GM23338 (cell line): ENCODE results near the gene WDR31. TPM values are rescaled to one million over a fixed set of nuclear protein-coding genes. Genes with fewer than 3 reads are reported as not detected.

Source experiments
- ATAC-seq: fragments of 200-7000 bp; cut with Tn5 transposase; 3 replicates; pipeline ENCODE4 v1.9.1; 2020
- DNase-seq: peaks from one replicate; pipeline ENCODE4 v3.0.0-alpha.2; 2015; ENCODE audit warnings: low spot score
- H2AFZ ChIP-seq: fragments of 200-600 bp; sonication (generic); 2 replicates; pipeline ENCODE4 v1.8.0; 2016; ENCODE audit warnings: antibody characterized with exemption, mild to moderate bottlenecking, moderate library complexity
- H3F3A ChIP-seq: fragments of 200-600 bp; sonication (generic); replicated peaks from 2 replicates; pipeline ENCODE4 v1.8.0; 2017; ENCODE audit warnings: antibody characterized with exemption, mixed run types, low read depth
- H3K27ac ChIP-seq: fragments of 200-600 bp; sonication (generic); 2 replicates; pipeline ENCODE4 v1.6.1; 2016; ENCODE audit warnings: low read depth
- H3K27me3 ChIP-seq: fragments of 200-600 bp; sonication (generic); 2 replicates; pipeline ENCODE4 v1.8.0; 2016; ENCODE audit warnings: mild to moderate bottlenecking, mixed run types, moderate library complexity; ENCODE audit not compliant: insufficient read depth
- H3K36me3 ChIP-seq: fragments of 200-600 bp; sonication (generic); 2 replicates; pipeline ENCODE4 v1.8.0; 2016; ENCODE audit warnings: mild to moderate bottlenecking; ENCODE audit not compliant: insufficient read depth
- H3K4me1 ChIP-seq: fragments of 200-600 bp; sonication (generic); 2 replicates; pipeline ENCODE4 v1.8.0; 2016; ENCODE audit warnings: mild to moderate bottlenecking, moderate library complexity; ENCODE audit not compliant: insufficient read depth
- H3K4me2 ChIP-seq: fragments of 200-600 bp; sonication (generic); 2 replicates; pipeline ENCODE4 v1.7.1; 2017; ENCODE audit warnings: mixed run types
- H3K4me3 ChIP-seq: fragments of 200-600 bp; sonication (generic); 2 replicates; pipeline ENCODE4 v1.6.1; 2016; ENCODE audit warnings: mixed run types
- H3K79me2 ChIP-seq: fragments of 200-600 bp; sonication (generic); replicated peaks from 2 replicates; pipeline ENCODE4 v1.8.0; 2017; ENCODE audit warnings: mild to moderate bottlenecking; ENCODE audit not compliant: insufficient read depth
- H3K9me2 ChIP-seq: fragments of 200-600 bp; sonication (generic); 2 replicates; pipeline ENCODE4 v1.8.0; 2017; ENCODE audit not compliant: insufficient read depth
- H4K20me1 ChIP-seq: fragments of 200-600 bp; sonication (generic); replicated peaks from 2 replicates; pipeline ENCODE4 v1.8.0; 2017; ENCODE audit warnings: mild to moderate bottlenecking; ENCODE audit not compliant: insufficient read depth
- H3K27ac Mint-ChIP-seq: 2 replicates; pipeline ENCODE4 v1.8.0; 2020; ENCODE audit warnings: inconsistent platforms, mild to moderate bottlenecking, moderate library complexity, mixed read lengths
- H3K27me3 Mint-ChIP-seq: 3 replicates; pipeline ENCODE4 v1.8.0; 2022; ENCODE audit warnings: low read depth, mild to moderate bottlenecking, moderate library complexity, mixed read lengths, inconsistent platforms; ENCODE audit not compliant: insufficient read depth, poor library complexity
- H3K36me3 Mint-ChIP-seq: 3 replicates; pipeline ENCODE4 v1.8.0; 2021; ENCODE audit warnings: low read depth, mild to moderate bottlenecking, inconsistent platforms, moderate library complexity, mixed read lengths
- H3K4me1 Mint-ChIP-seq: 3 replicates; pipeline ENCODE4 v1.8.0; 2020; ENCODE audit warnings: mild to moderate bottlenecking, inconsistent platforms, mixed read lengths
- H3K4me3 Mint-ChIP-seq: 3 replicates; pipeline ENCODE4 v1.8.0; 2021; ENCODE audit warnings: moderate library complexity, mild to moderate bottlenecking, inconsistent platforms, mixed read lengths
- H3K9me3 Mint-ChIP-seq: 3 replicates; pipeline ENCODE4 v1.8.0; 2020; ENCODE audit warnings: moderate library complexity, mild to moderate bottlenecking, inconsistent platforms, mixed read lengths
- CREB1 ChIP-seq: fragments of 250-450 bp; sonication (Bioruptor Pico); IDR thresholded peaks from 2 replicates; pipeline ENCODE4 v1.5.0; 2020; ENCODE audit warnings: low read depth, mild to moderate bottlenecking, moderate library complexity
- CTCF ChIP-seq, 2 experiments: fragments of 200-600 bp in 1 of 2; sonication (generic) in 1 of 2; conservative IDR thresholded peaks; 2 replicates each; pipeline versions ENCODE4 v1.5.1 to v1.6.1; 2016 to 2017; ENCODE audit warnings: antibody characterized with exemption in 2 of 2, low read depth in 2 of 2, mild to moderate bottlenecking in 2 of 2, moderate library complexity in 1 of 2
- EZH2 ChIP-seq: fragments of 200-600 bp; sonication (generic); IDR thresholded peaks from one replicate; pipeline ENCODE4 v1.8.0; 2017; ENCODE audit warnings: antibody characterized with exemption, mild to moderate bottlenecking, low read depth; ENCODE audit not compliant: unreplicated experiment
- EZH2phosphoT487 ChIP-seq: fragments of 200-600 bp; sonication (generic); IDR thresholded peaks from one replicate; pipeline ENCODE4 v1.8.1; 2018; ENCODE audit warnings: antibody characterized with exemption; ENCODE audit not compliant: unreplicated experiment
- JUNB ChIP-seq: IDR thresholded peaks from one replicate; pipeline ENCODE4 v1.6.1; 2016; ENCODE audit warnings: antibody characterized with exemption; ENCODE audit not compliant: unreplicated experiment
- NANOG ChIP-seq: IDR thresholded peaks from 2 replicates; pipeline ENCODE4 v1.6.1; 2016; ENCODE audit warnings: antibody characterized with exemption, borderline replicate concordance
- POLR2AphosphoS5 ChIP-seq: IDR thresholded peaks from 2 replicates; pipeline ENCODE4 v1.6.1; 2016; ENCODE audit warnings: antibody characterized with exemption, low read depth
- REST ChIP-seq: IDR thresholded peaks from one replicate; pipeline ENCODE4 v1.6.1; 2018; ENCODE audit warnings: antibody characterized with exemption; ENCODE audit not compliant: unreplicated experiment
- STAT1 ChIP-seq: IDR thresholded peaks from one replicate; pipeline ENCODE4 v1.6.1; 2016; ENCODE audit warnings: antibody characterized with exemption; ENCODE audit not compliant: unreplicated experiment
- ZNF114 ChIP-seq: fragments of 250-450 bp; sonication (Bioruptor Pico); IDR thresholded peaks from 2 replicates; pipeline ENCODE4 v1.5.0; 2020; ENCODE audit warnings: mild to moderate bottlenecking, moderate library complexity
- ZNF331 ChIP-seq: fragments of 250-450 bp; sonication (Bioruptor Pico); IDR thresholded peaks from 2 replicates; pipeline ENCODE4 v1.5.0; 2020; ENCODE audit warnings: low read depth, mild to moderate bottlenecking, moderate library complexity
- ZNF462 ChIP-seq: fragments of 250-450 bp; sonication (Bioruptor Pico); IDR thresholded peaks from 2 replicates; pipeline ENCODE4 v1.5.0; 2020; ENCODE audit warnings: mild to moderate bottlenecking, moderate library complexity
- polyA plus RNA-seq: library from polyadenylated mRNA; unstranded; fragments of >200 nt; fragmentation: Nextera tagmentation; extraction: Ambion mirVana; gene quantifications from 2 replicates; pipeline ENCODE4 v1.2.1, GENCODE V29; 2016
- total RNA-seq: library from RNA; depleted of rRNA; stranded (reverse); fragments of >200 nt; shearing (Covaris generic); gene quantifications from 2 replicates; pipeline ENCODE4 v1.2.3, GENCODE V29; 2014
- TF ChIP-seq, protein P1 (sequence below): IDR thresholded peaks from 2 replicates; pipeline ENCODE4 v1.6.1; 2016; ENCODE audit warnings: antibody characterized with exemption

The WDR31 gene
- total and polyA plus RNA-seq, 2 experiments from 2014 or later = 0.13 to 0.63 TPM

- H2AFZ ChIP-seq = no peak overlapping the region
- no peak overlapping the region for H3K4me2 ChIP-seq
- H3K4me1 Mint-ChIP-seq = no peaks in the 10 kb centered on the region
- DNase-seq = no peak
- no peak for ATAC-seq
- no peaks in the 10 kb centered on the region for H3K27me3 Mint-ChIP-seq
- TF ChIP-seq EZH2phosphoT487 = no peak
- TF ChIP-seq JUNB = no peak
- no peak for TF ChIP-seq EZH2
- no peak for TF ChIP-seq ZNF331 (CRISPR knock-in tag)
- TF ChIP-seq NANOG = no peak
- TF ChIP-seq STAT1 = no peak
- no peak for TF ChIP-seq ZNF462 (CRISPR knock-in tag)
- no peak for TF ChIP-seq CREB1 (CRISPR knock-in tag)
- TF ChIP-seq, protein P1, sequence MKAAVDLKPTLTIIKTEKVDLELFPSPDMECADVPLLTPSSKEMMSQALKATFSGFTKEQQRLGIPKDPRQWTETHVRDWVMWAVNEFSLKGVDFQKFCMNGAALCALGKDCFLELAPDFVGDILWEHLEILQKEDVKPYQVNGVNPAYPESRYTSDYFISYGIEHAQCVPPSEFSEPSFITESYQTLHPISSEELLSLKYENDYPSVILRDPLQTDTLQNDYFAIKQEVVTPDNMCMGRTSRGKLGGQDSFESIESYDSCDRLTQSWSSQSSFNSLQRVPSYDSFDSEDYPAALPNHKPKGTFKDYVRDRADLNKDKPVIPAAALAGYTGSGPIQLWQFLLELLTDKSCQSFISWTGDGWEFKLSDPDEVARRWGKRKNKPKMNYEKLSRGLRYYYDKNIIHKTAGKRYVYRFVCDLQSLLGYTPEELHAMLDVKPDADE = no peak
- TF ChIP-seq POLR2AphosphoS5 = no peak
- no peak for TF ChIP-seq REST
- TF ChIP-seq ZNF114 (CRISPR knock-in tag) = no peak
- no peak for TF ChIP-seq CTCF (conservative IDR thresholded peaks at IDR 0.05; ENCODE audit: low read depth in 2 of 2)
- H3K4me1 ChIP-seq = no peaks in the 10 kb centered on the region
- H3K27ac ChIP-seq = no peak overlapping the region
- H3K27ac Mint-ChIP-seq = no peak overlapping the region
- H3K36me3 ChIP-seq = no peaks in the 10 kb centered on the region
- H3K4me3 Mint-ChIP-seq = no peak overlapping the region
- no peaks in the 10 kb centered on the region for H3K36me3 Mint-ChIP-seq
- H4K20me1 ChIP-seq = no peaks in the 10 kb centered on the region
- H3F3A ChIP-seq = no peaks in the 10 kb centered on the region
- no peaks in the 10 kb centered on the region for H3K9me2 ChIP-seq
- H3K9me3 Mint-ChIP-seq = no peaks in the 10 kb centered on the region
- no peaks in the 10 kb centered on the region for H3K27me3 ChIP-seq
- H3K79me2 ChIP-seq = no peaks in the 10 kb centered on the region
- H3K4me3 ChIP-seq = no peak overlapping the region
Observed at GRCh38 chr9:113361304-113362018, 21.4 kb upstream of the WDR31 start.
